A549 (cell line): ENCODE results near the gene ITGB2. TPM values are rescaled to one million over a fixed set of nuclear protein-coding genes. Genes with fewer than 3 reads are reported as not detected.

ENCODE experiments used
- ATAC-seq, 2 experiments: fragments of 200-7000 bp in 1 of 2; fragments of >200 bp in 1 of 2; cut with Nextera tagmentation in 1 of 2; cut with Tn5 transposase in 1 of 2; 3 replicates each; pipeline versions ENCODE4 v1.8.0 to v1.9.1; 2018 to 2020; ENCODE audit warnings: mild to moderate bottlenecking in 1 of 2, moderate library complexity in 1 of 2
- CTCF ChIA-PET: fragments of 300-600 bp; sonication (Branson Sonifier 250); formaldehyde crosslinking; extraction: SDS; loops from one replicate; lab custom pipeline; 2021; ENCODE audit warnings: antibody characterized with exemption, inconsistent platforms; lab: Yijun Ruan, JAX
- POLR2A ChIA-PET: fragments of 350-600 bp; formaldehyde crosslinking; extraction: SDS; loops from one replicate; lab custom pipeline; 2021; ENCODE audit warnings: antibody characterized with exemption, inconsistent platforms; lab: Yijun Ruan, JAX
- DNase-seq, 2 experiments: peaks; one replicate each; pipeline versions ENCODE4 v3.0.0 to v3.0.0-alpha.2; 2011 to 2016; ENCODE audit warnings: low read depth in 1 of 2, low spot score in 1 of 2
- FAIRE-seq: peaks from 2 replicates; lab custom pipeline; 2011; peaks lifted over from hg19 to GRCh38; lab: Jason Lieb, UNC
- H3K27ac ChIP-seq, 2 experiments: fragments of >200 bp; sonication (Bioruptor Twin); formaldehyde crosslinking; 3 replicates each; pipeline ENCODE4 v1.5.1; 2016 to 2017
- H3K4me1 ChIP-seq: fragments of >200 bp; sonication (Bioruptor Twin); formaldehyde crosslinking; 3 replicates; pipeline ENCODE4 v1.6.1; 2016
- H3K4me2 ChIP-seq: fragments of >200 bp; sonication (Bioruptor Twin); formaldehyde crosslinking; 3 replicates; pipeline ENCODE4 v1.6.1; 2016
- H3K4me3 ChIP-seq: fragments of >200 bp; sonication (Bioruptor Twin); formaldehyde crosslinking; 3 replicates; pipeline ENCODE4 v1.5.1; 2016
- H3K9me3 ChIP-seq: fragments of >200 bp; sonication (Bioruptor Twin); formaldehyde crosslinking; 3 replicates; pipeline ENCODE4 v1.6.1; 2016
- CBX8 ChIP-seq: fragments of 200-600 bp; sonication (generic); IDR thresholded peaks from 2 replicates; pipeline ENCODE4 v1.6.1; 2016
- CHD2 ChIP-seq: fragments of 150-350 bp; IDR thresholded peaks from 2 replicates; pipeline ENCODE4 v1.6.1; 2014; ENCODE audit warnings: low read length; ENCODE audit not compliant: partially characterized antibody
- CHD4 ChIP-seq: fragments of 200-600 bp; sonication (generic); IDR thresholded peaks from 2 replicates; pipeline ENCODE4 v1.6.1; 2016; ENCODE audit warnings: antibody characterized with exemption, mild to moderate bottlenecking, borderline replicate concordance
- ESRRA ChIP-seq: fragments of 150-350 bp; IDR thresholded peaks from 2 replicates; pipeline ENCODE4 v1.6.1; 2014; ENCODE audit warnings: mild to moderate bottlenecking, low read length, borderline replicate concordance
- FOSB ChIP-seq: fragments of 250-450 bp; sonication (Bioruptor Pico); IDR thresholded peaks from 2 replicates; pipeline ENCODE4 v1.5.0; 2020; ENCODE audit warnings: mild to moderate bottlenecking, moderate library complexity
- GATA3 ChIP-seq: IDR thresholded peaks from 2 replicates; pipeline ENCODE4 v1.6.1; 2012; ENCODE audit warnings: borderline replicate concordance
- HEYL ChIP-seq: fragments of 250-450 bp; sonication (Bioruptor Pico); IDR thresholded peaks from 2 replicates; pipeline ENCODE4 v1.8.0; 2021; ENCODE audit warnings: mild to moderate bottlenecking, moderate library complexity
- HOXB13 ChIP-seq: fragments of 250-450 bp; sonication (Bioruptor Pico); IDR thresholded peaks from 2 replicates; pipeline ENCODE4 v1.5.0; 2020; ENCODE audit warnings: low read depth, mild to moderate bottlenecking, moderate library complexity
- HOXB5 ChIP-seq: fragments of 250-450 bp; sonication (Bioruptor Pico); IDR thresholded peaks from 2 replicates; pipeline ENCODE4 v1.5.0; 2020; ENCODE audit warnings: mild to moderate bottlenecking, moderate library complexity
- JUN ChIP-seq, 2 experiments: fragments of >200 bp; sonication (Bioruptor Twin); formaldehyde crosslinking; IDR thresholded peaks; 2 replicates in 1 of 2; 3 replicates in 1 of 2; pipeline ENCODE4 v1.6.1; 2016 to 2017
- JUNB ChIP-seq: fragments of >200 bp; sonication (Bioruptor Twin); formaldehyde crosslinking; IDR thresholded peaks from 2 replicates; pipeline ENCODE4 v1.6.1; 2016
- MYC ChIP-seq: IDR thresholded peaks from 2 replicates; pipeline ENCODE4 v1.6.1; 2012; ENCODE audit warnings: mild to moderate bottlenecking, inconsistent platforms, low read length, improper control_type of control experiment, borderline replicate concordance
- NPAS2 ChIP-seq: fragments of 250-450 bp; sonication (Bioruptor Pico); IDR thresholded peaks from 2 replicates; pipeline ENCODE4 v1.8.0; 2022; ENCODE audit warnings: mild to moderate bottlenecking, moderate library complexity, borderline replicate concordance
- RARB ChIP-seq: fragments of 250-450 bp; sonication (Bioruptor Pico); IDR thresholded peaks from 2 replicates; pipeline ENCODE4 v1.8.0; 2021; ENCODE audit warnings: mild to moderate bottlenecking, moderate library complexity
- RNF2 ChIP-seq: fragments of 200-600 bp; sonication (generic); IDR thresholded peaks from 2 replicates; pipeline ENCODE4 v1.6.1; 2016; ENCODE audit warnings: low read depth, mild to moderate bottlenecking, antibody characterized with exemption, moderate library complexity, borderline replicate concordance
- SREBF2 ChIP-seq: fragments of 450-650 bp; IDR thresholded peaks from 2 replicates; pipeline ENCODE4 v1.6.1; 2014; ENCODE audit warnings: mild to moderate bottlenecking, moderate library complexity
- TFCP2L1 ChIP-seq: fragments of 250-450 bp; sonication (Bioruptor Pico); IDR thresholded peaks from 2 replicates; pipeline ENCODE4 v1.5.0; 2021; ENCODE audit warnings: mild to moderate bottlenecking
- TP53 ChIP-seq: fragments of 250-450 bp; sonication (Bioruptor Pico); IDR thresholded peaks from 2 replicates; pipeline ENCODE4 v1.5.0; 2021; ENCODE audit warnings: mild to moderate bottlenecking, moderate library complexity
- USF2 ChIP-seq: fragments of 450-650 bp; IDR thresholded peaks from 2 replicates; pipeline ENCODE4 v1.6.1; 2014; ENCODE audit warnings: antibody characterized with exemption
- ZC3H11A ChIP-seq: fragments of 450-650 bp; IDR thresholded peaks from 2 replicates; pipeline ENCODE4 v1.6.1; 2014; ENCODE audit warnings: antibody characterized with exemption, mild to moderate bottlenecking
- ZFP36 ChIP-seq: fragments of 450-650 bp; IDR thresholded peaks from 2 replicates; pipeline ENCODE4 v1.6.1; 2014; ENCODE audit warnings: borderline replicate concordance; ENCODE audit not compliant: partially characterized antibody
- ZNF302 ChIP-seq: fragments of 250-450 bp; sonication (Bioruptor Pico); IDR thresholded peaks from 2 replicates; pipeline ENCODE4 v1.9.0; 2021; ENCODE audit warnings: inconsistent platforms, mild to moderate bottlenecking, moderate library complexity
- ZSCAN20 ChIP-seq: fragments of 250-450 bp; sonication (Bioruptor Pico); IDR thresholded peaks from 2 replicates; pipeline ENCODE4 v1.8.0; 2022; ENCODE audit warnings: mild to moderate bottlenecking, moderate library complexity
- WGBS: methylation state at CpG from one replicate; pipeline ENCODE4 v1.1.6; 2017; ENCODE audit errors: missing lambda C conversion rate; 5-methylcytosine and 5-hydroxymethylcytosine counted together
- polyA plus RNA-seq, 4 experiments: library from polyadenylated mRNA; depleted of rRNA in 3 of 4; stranded (reverse); fragments of >200 nt; fragmentation: RNase III in 1 of 4; extraction: RNeasy Plus Mini Kit Qiagen cat#74134 plus additional on column Dnase treatment in 1 of 4; gene quantifications; 2 replicates in 3 of 4; 3 replicates in 1 of 4; pipeline ENCODE4 v1.2.3, GENCODE V29; 2011 to 2017
- TF ChIP-seq, protein P1 (sequence below): fragments of 250-450 bp; sonication (Bioruptor Pico); IDR thresholded peaks from 2 replicates; pipeline ENCODE4 v1.5.0; 2021; ENCODE audit warnings: mild to moderate bottlenecking, moderate library complexity, borderline replicate concordance
- TF ChIP-seq, protein P2 (sequence below): IDR thresholded peaks from 2 replicates; pipeline ENCODE4 v1.6.1; 2012
- TF ChIP-seq, protein P3 (sequence below): IDR thresholded peaks from 2 replicates; pipeline ENCODE4 v1.6.1; 2012

The ITGB2 gene
- polyA plus RNA-seq, 2 of the 4 experiments (the other 2 are of a cell fraction), result 0.46 to 0.59 TPM

GRCh38 chr21:44873356-44874239 lies 47.1 kb downstream of the ITGB2 start, which contains the start of gene PTTG1IP (continued):
- TF ChIP-seq JUN (IDR thresholded peaks at IDR 0.05) (peak in 1 of 2 experiments; percentile 63; a peak in 2 of 5 replicates), TP53 (CRISPR knock-in tag) (no peak), FOSB (no peak), HOXB5 (CRISPR knock-in tag) (no peak), HOXB13 (CRISPR knock-in tag) (no peak), HEYL (no peak), ZC3H11A (no peak), SREBF2 (no peak), CBX8 (no peak), MYC (no peak), ZFP36 (no peak), TFCP2L1 (CRISPR knock-in tag) (no peak), RARB (CRISPR knock-in tag) (no peak), ESRRA (no peak), CHD4 (no peak)
- TF ChIP-seq, protein P1, sequence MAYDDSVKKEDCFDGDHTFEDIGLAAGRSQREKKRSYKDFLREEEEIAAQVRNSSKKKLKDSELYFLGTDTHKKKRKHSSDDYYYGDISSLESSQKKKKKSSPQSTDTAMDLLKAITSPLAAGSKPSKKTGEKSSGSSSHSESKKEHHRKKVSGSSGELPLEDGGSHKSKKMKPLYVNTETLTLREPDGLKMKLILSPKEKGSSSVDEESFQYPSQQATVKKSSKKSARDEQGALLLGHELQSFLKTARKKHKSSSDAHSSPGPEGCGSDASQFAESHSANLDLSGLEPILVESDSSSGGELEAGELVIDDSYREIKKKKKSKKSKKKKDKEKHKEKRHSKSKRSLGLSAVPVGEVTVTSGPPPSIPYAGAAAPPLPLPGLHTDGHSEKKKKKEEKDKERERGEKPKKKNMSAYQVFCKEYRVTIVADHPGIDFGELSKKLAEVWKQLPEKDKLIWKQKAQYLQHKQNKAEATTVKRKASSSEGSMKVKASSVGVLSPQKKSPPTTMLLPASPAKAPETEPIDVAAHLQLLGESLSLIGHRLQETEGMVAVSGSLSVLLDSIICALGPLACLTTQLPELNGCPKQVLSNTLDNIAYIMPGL (CRISPR knock-in tag), result no peak
- TF ChIP-seq, protein P2, sequence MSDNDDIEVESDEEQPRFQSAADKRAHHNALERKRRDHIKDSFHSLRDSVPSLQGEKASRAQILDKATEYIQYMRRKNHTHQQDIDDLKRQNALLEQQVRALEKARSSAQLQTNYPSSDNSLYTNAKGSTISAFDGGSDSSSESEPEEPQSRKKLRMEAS, result peak; percentile 28

- FAIRE-seq (no peak), DNase-seq (no peak), ATAC-seq (peak; percentile 3 to 5; a peak in 2 of 6 replicates)
- TF ChIP-seq JUN (IDR thresholded peaks at IDR 0.05) (no peak), NPAS2 (CRISPR knock-in tag) (no peak), ZNF302 (CRISPR knock-in tag) (no peak), RNF2 (no peak), HOXB5 (CRISPR knock-in tag) (no peak)
- POLR2A ChIA-PET, result interaction anchor here (0.6 to 2.3 kb wide), 8 partner anchors 10 to 1009 kb away, joined by 3 to 28 read pairs (median 3); partner anchors contain the start of genes SLX9 and UBE2G2
- 1% methylated on average over 14 of the region's 65 CpGs for WGBS
- Histone ChIP-seq H3K4me3 (peak overlapping the region; percentile 86), H3K4me1 (peaks cover 52% of the 10 kb centered on the region), H3K9me3 (no peaks in the 10 kb centered on the region), H3K4me2 (peak overlapping the region; percentile 99), H3K27ac (peak overlapping the region; percentile 92 to 97)
- CTCF ChIA-PET, result interaction anchor here (1.0 to 2.7 kb wide), 3 partner anchors 55 to 73 kb away, joined by 3 to 7 read pairs (median 3); no protein-coding TSS in a partner anchor
Observed at GRCh38 chr21:44872649-44873355, 47.9 kb downstream of the ITGB2 start.

DNA sequence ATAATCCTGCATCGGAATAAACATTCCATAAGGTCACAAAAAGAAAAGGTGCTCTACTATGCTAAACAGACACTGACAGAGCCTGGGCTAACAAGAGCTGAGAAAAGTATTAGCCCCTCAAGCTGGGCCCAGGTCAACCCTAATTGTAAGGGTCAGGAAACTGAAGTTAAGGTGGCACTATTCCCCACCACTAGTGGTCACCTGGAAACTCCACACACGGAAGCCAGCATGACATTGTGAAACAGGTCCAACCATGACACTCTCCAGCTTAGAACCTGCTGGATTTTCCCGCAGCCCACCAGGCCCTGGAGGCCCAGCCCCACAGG lies 48.4 kb downstream of the ITGB2 start:
- POLR2A ChIA-PET, result interaction anchor here (2.3 kb wide), 1 partner anchor 56 kb away, joined by 28 read pairs; no protein-coding TSS in a partner anchor
- Histone ChIP-seq H3K4me3 (peak overlapping the region; percentile 86), H3K4me2 (peak overlapping the region; percentile 99), H3K4me1 (peaks cover 56% of the 10 kb centered on the region)
- TF ChIP-seq ESRRA (no peak), ZSCAN20 (CRISPR knock-in tag) (no peak), JUNB (no peak), CHD2 (no peak), MYC (no peak), RARB (CRISPR knock-in tag) (no peak), GATA3 (no peak), USF2 (no peak)
- TF ChIP-seq, protein P1 (CRISPR knock-in tag), result no peak
- TF ChIP-seq, protein P3, sequence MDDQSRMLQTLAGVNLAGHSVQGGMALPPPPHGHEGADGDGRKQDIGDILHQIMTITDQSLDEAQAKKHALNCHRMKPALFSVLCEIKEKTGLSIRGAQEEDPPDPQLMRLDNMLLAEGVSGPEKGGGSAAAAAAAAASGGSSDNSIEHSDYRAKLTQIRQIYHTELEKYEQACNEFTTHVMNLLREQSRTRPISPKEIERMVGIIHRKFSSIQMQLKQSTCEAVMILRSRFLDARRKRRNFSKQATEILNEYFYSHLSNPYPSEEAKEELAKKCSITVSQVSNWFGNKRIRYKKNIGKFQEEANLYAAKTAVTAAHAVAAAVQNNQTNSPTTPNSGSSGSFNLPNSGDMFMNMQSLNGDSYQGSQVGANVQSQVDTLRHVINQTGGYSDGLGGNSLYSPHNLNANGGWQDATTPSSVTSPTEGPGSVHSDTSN, result no peak
- TF ChIP-seq, protein P2, result no peak
- TF ChIP-seq, all 56 proteins: peak for 0
- CTCF ChIA-PET, result interaction anchor here (1.0 to 2.7 kb wide), 3 partner anchors 55 to 72 kb away, joined by 3 to 7 read pairs (median 3); no protein-coding TSS in a partner anchor
- ATAC-seq, result no peak; a peak in 1 of 6 replicates
- Histone ChIP-seq H3K27ac (peak overlapping the region; percentile 92 to 97), H3K9me3 (no peaks in the 10 kb centered on the region)
- WGBS, result 4% methylated on average over 3 of the region's 3 CpGs
- DNase-seq, result no peak
- FAIRE-seq, result no peak
